AG04449 (cell line): Measurements from ENCODE around the gene ARID1B.

ENCODE experiments used
- CTCF ChIA-PET: fragments of 350-600 bp; formaldehyde crosslinking; extraction: SDS; loops from one replicate; lab custom pipeline; 2021; ENCODE audit warnings: antibody characterized with exemption; lab: Yijun Ruan, JAX
- POLR2A ChIA-PET: fragments of 400-600, 350-600 bp; formaldehyde crosslinking; extraction: SDS; loops from one replicate; lab custom pipeline; 2020; ENCODE audit warnings: antibody characterized with exemption, inconsistent platforms; lab: Yijun Ruan, JAX
- DNase-seq: peaks from one replicate; pipeline ENCODE4 v3.0.0-alpha.2; 2010; ENCODE audit warnings: low read depth, low spot score
- H3K4me3 ChIP-seq: 2 replicates; pipeline ENCODE4 v1.5.1; 2011; ENCODE audit warnings: low read depth, mild to moderate bottlenecking, control low read depth, low read length
- CTCF ChIP-seq: IDR thresholded peaks from one replicate; pipeline ENCODE4 v1.5.1; 2011; ENCODE audit warnings: mild to moderate bottlenecking, moderate library complexity, low read length, control low read depth, inconsistent platforms; ENCODE audit not compliant: insufficient read depth; ENCODE audit errors: missing control alignments

Gene ARID1B

GRCh38 chr6:156839591-156840001 lies 62.4 kb downstream of the ARID1B start:
- ChIA-PET POLR2A (interaction anchor here (0.7 kb wide), 1 partner anchor 16 kb away, joined by 3 read pairs; no protein-coding TSS in a partner anchor), CTCF (interaction anchor here (1.7 kb wide), 1 partner anchor 30 kb away, joined by 3 read pairs; no protein-coding TSS in a partner anchor)
- no peak for DNase-seq
- H3K4me3 ChIP-seq: no peak overlapping the region
- no peak for TF ChIP-seq CTCF

GRCh38 chr6:156840136-156840535 lies 63.0 kb downstream of the ARID1B start:
- no peak for DNase-seq
- POLR2A ChIA-PET: interaction anchor here (0.7 kb wide), 1 partner anchor 15 kb away, joined by 3 read pairs; no protein-coding TSS in a partner anchor
- H3K4me3 ChIP-seq: no peak overlapping the region
- CTCF ChIA-PET: interaction anchor here (1.7 kb wide), 1 partner anchor 29 kb away, joined by 3 read pairs; no protein-coding TSS in a partner anchor
- TF ChIP-seq CTCF: no peak

GRCh38 chr6:156840606-156841005 lies 63.4 kb downstream of the ARID1B start:
- POLR2A ChIA-PET: no interaction called here
- TF ChIP-seq CTCF: no peak
- no peak for DNase-seq
- H3K4me3 ChIP-seq: no peak overlapping the region
- CTCF ChIA-PET: interaction anchor here (1.7 kb wide), 1 partner anchor 29 kb away, joined by 3 read pairs; no protein-coding TSS in a partner anchor

GRCh38 chr6:156841508-156841907 lies 64.3 kb downstream of the ARID1B start:
- ChIA-PET CTCF (no interaction called here), POLR2A (no interaction called here)
- no peak for TF ChIP-seq CTCF
- no peak for DNase-seq
- no peak overlapping the region for H3K4me3 ChIP-seq

- no peak for TF ChIP-seq CTCF
- ChIA-PET POLR2A (no interaction called here), CTCF (no interaction called here)
- DNase-seq: no peak
- no peak overlapping the region for H3K4me3 ChIP-seq
Measured at GRCh38 chr6:156842598-156843250, 65.5 kb downstream of the ARID1B start.

GRCh38 chr6:156844089-156844488 lies 66.9 kb downstream of the ARID1B start:
- TF ChIP-seq CTCF: no peak
- POLR2A ChIA-PET: no interaction called here
- DNase-seq: no peak
- no peak overlapping the region for H3K4me3 ChIP-seq
- CTCF ChIA-PET: no interaction called here
